ENCODE measurements around the gene SEL1L2. TPM values are rescaled to one million over a fixed set of nuclear protein-coding genes. Genes with fewer than 3 reads are reported as not detected.
"Not testable (repeated sequence)": the region's sequence is repeated elsewhere in the genome, so short reads cannot be mapped to it uniquely, and the experiment has no call there.

The SEL1L2 gene
- under 1 TPM in 1 of 10 donors, not detected in 9; 0.63 TPM for polyA plus RNA-seq (ENCODE audit: insufficient read length in 10 of 10)
- long read RNA-seq, donor 1: 0 reads
- long read RNA-seq, donor 2: 0 reads
- long read RNA-seq, donor 3: 0 reads
- long read RNA-seq, donor 4: 0 reads
- long read RNA-seq, donor 5: 0 reads
- long read RNA-seq, donor 6: 0 reads
- long read RNA-seq, donor 7: 0 reads
- long read RNA-seq, donor 8: 0 reads
- long read RNA-seq, donor 9: 0 reads

- no peak for DNase-seq
Observed at GRCh38 chr20:13990465-13990864, at the start of gene SEL1L2. SEL1L2 (minus strand) TSS chr20:13990614; CDS start chr20:13990534, 80 bp downstream.

- no peak for DNase-seq
Observed at GRCh38 chr20:14036567-14036966, 46.2 kb upstream of the SEL1L2 start.

- no peak for DNase-seq
Observed at GRCh38 chr20:14033310-14033709, 42.9 kb upstream of the SEL1L2 start.

GRCh38 chr20:14030991-14031390 lies 40.6 kb upstream of the SEL1L2 start:
- DNase-seq: no peak

GRCh38 chr20:14012671-14013070 lies 22.3 kb upstream of the SEL1L2 start:
- no peak for DNase-seq

GRCh38 chr20:14009208-14009607 lies 18.8 kb upstream of the SEL1L2 start:
- DNase-seq: no peak

GRCh38 chr20:14005996-14006395 lies 15.6 kb upstream of the SEL1L2 start:
- DNase-seq: no peak

GRCh38 chr20:14000917-14001316 lies 10.5 kb upstream of the SEL1L2 start:
- DNase-seq: no peak

- DNase-seq: peak in 2 of 3 donors; percentile 3 to 40
Observed at GRCh38 chr20:13996265-13996664, 5.9 kb upstream of the SEL1L2 start.

- DNase-seq: peak in 2 of 3 donors; percentile 18 to 57
Observed at GRCh38 chr20:13995841-13996240, 5.4 kb upstream of the SEL1L2 start.

GRCh38 chr20:13995086-13995665 lies 4.8 kb upstream of the SEL1L2 start, which contains the start of gene MACROD2:
MACROD2 (plus strand) TSS chr20:13995516.
- peak; percentile 83 to 93 (median 87) for DNase-seq

- not testable (repeated sequence) for DNase-seq
Observed at GRCh38 chr20:13991955-13992354, 1.5 kb upstream of the SEL1L2 start.

- no peak for DNase-seq
Observed at GRCh38 chr20:13991311-13991710, 897 bp upstream of the SEL1L2 start.

- no peak for DNase-seq
Observed at GRCh38 chr20:13984211-13984610, 6.2 kb downstream of the SEL1L2 start.

- no peak for DNase-seq
Observed at GRCh38 chr20:13960525-13960924, 29.9 kb downstream of the SEL1L2 start.

- no peak for DNase-seq
Observed at GRCh38 chr20:13960119-13960518, 30.3 kb downstream of the SEL1L2 start.

GRCh38 chr20:13953227-13953626 lies 37.2 kb downstream of the SEL1L2 start:
- no peak for DNase-seq

- no peak for DNase-seq
Observed at GRCh38 chr20:13947719-13948118, 42.7 kb downstream of the SEL1L2 start.

GRCh38 chr20:13941031-13941430 lies 49.4 kb downstream of the SEL1L2 start:
- DNase-seq: no peak

GRCh38 chr20:13936781-13937576 lies 53.4 kb downstream of the SEL1L2 start:
- DNase-seq: no peak

- peak in 1 of 3 donors; percentile 15 for DNase-seq
Observed at GRCh38 chr20:13934992-13935894, 55.2 kb downstream of the SEL1L2 start.

- no peak for DNase-seq
Observed at GRCh38 chr20:13930281-13930680, 60.1 kb downstream of the SEL1L2 start.
